Activated T-cell treated with anti-CD3 and anti-CD28 coated beads, Interleukin-2, amount 50 U/mL, for 48 hours (primary cell): ENCODE data around the gene ANGPT4.
"Not testable (repeated sequence)": the region's sequence is repeated elsewhere in the genome, so short reads cannot be mapped to it uniquely, and the experiment has no call there.

ENCODE experiments used
- DNase-seq, 2 experiments: peaks; one replicate each; pipeline ENCODE4 v3.0.0-alpha.2; 2020

The ANGPT4 gene

DNA sequence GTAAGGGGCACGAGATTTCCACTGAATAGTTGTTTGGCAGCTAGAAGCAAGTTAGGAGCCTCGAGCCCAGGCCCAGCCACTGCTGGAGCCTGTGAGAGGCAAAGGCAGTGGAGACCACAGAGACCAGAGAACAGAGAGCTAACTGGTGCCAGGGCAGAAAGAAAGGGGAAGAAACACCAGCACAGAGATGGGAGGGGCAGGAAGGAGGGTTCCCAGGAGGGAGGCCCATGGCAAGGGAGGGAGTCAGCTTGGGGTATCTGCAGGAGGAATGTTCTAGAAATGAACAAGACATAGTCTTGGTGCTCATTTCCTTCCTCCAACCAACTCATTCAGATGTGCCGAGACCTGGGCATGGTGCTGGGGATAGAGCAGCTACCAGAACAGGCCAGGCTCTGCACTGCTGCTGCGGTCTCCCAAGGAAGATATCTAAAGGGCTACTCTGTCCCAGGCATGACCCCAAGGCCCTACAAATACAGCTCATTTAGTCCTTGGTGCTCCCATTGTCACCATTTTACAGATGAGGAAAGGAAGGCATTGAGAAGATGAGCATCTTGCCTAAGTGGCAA lies 10.7 kb downstream of the ANGPT4 start:
- no peak for DNase-seq

GRCh38 chr20:904039-904545 lies 12.0 kb downstream of the ANGPT4 start:
- no peak for DNase-seq

- DNase-seq: not testable (repeated sequence)
Measured at GRCh38 chr20:897436-897835, 18.7 kb downstream of the ANGPT4 start.

DNA sequence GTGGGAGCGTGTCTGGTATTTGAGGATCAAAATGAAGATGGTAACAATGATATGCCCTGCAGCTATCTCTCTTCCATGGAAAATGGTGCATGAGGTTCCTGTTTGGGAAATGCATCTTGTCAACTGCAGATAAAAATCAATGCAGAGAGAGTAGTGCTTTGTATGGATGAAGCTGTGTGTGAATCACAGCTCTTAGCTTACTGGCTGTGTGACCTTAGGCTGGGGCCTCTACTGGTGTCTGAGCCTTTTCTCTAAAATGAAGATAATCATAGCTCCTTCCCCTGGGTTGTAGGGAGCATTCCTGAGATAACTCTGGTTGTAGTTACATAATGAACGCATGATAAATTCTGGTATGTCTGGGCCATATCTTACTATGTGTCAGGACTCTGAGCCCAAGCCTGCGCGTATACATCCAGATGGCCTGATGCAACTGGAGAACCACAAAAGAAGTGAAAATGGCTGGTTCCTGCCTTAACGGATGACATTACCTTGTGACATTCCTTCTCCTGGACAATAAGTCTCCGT lies 19.6 kb downstream of the ANGPT4 start:
- DNase-seq: no peak

DNA sequence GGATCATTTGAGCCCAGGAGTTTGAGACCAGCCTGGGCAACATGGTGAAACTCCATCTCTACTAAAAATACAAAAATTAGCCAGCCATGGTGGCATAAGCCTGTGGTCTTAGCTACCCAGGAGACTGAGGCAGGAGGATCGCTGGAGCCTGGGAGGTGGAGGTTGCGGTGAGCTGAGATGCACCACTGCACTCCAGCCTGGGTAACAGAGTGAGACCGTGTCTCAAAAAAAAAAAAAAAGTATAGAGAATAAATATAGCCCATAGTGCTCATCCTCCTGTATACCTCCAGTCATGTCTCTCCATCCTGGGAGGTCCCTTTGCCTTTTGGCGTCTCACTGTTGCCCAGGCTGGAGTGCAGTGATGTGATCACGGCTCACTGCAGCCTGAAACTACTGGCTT lies 23.8 kb downstream of the ANGPT4 start:
- DNase-seq: not testable (repeated sequence)

GRCh38 chr20:891706-892080 lies 24.4 kb downstream of the ANGPT4 start:
- no peak for DNase-seq

DNA sequence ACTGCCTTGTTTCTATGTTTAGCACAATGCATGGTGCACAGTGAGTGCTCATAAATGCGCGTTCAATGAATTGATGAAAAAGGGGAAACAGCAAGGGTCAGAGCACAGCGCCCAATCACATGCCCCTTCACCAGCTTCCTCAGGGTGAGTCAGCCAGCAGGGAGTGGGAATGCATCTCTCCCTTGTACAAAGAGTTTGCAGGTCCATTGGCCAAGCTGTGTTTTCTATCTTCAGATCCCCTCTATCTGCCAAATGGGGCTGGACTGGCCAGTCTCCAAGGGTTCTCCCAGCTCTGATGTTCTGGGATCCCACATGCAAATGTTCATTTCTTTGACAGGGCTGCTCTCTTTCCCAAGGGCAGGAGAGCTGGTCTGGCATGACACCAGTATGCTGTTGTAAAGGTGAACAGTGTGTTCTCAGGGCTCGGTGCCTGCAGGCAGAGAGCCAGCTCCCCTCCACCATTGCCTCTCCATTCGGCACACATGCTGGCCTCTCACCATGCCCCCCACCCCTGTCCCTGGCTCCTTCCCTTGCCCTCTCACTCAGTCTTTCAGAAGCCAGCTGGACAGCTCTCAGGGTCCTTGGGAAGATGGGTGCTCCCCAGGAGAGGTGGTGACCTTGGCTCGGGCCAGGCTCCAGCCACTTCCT lies 25.0 kb downstream of the ANGPT4 start:
- no peak for DNase-seq

GRCh38 chr20:890666-891057 lies 25.5 kb downstream of the ANGPT4 start:
- no peak for DNase-seq

DNA sequence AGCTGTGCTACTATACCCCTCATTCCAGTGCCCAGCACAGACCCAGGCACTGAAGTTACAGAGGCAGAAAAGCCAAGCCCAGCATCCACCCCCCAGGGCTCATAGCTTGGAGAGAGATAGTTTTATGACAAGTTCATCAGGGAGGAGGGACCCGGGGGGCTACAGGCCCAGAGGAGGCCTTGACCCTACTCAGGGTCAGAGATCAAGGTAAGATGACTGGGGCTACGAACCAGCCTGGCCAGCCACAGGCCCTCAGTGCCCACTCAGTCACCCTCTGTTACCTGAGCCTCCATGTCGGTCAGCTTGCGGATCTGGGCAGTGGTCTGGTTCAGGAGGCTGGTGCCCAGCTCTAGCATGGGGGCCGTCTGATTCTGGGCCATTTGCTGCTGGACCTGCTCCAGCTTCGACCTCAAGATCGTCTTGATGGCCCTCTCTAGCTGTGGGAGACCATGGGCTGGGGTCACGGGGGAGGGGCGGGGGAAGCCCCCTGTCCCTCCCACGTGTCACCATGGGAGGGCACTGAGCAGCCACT lies 26.1 kb downstream of the ANGPT4 start:
- DNase-seq: no peak

DNA sequence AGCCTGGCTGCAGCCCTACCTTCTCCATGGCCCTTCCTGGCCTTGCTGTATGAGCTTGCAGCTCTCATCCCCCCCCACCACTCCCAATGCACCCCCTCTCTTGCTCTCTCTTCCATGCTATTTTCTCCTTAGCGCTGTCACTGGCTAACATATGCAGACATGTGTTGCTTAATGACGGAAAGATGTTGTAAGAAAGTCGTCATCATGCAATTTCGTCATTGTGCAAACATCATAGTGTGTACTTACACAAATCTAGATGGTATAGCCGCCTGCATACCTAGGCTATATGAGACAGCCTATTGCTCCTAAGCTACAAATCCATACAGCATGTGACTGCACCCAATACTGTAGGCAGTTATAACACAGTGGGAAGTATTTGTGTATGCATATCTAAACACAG lies 27.0 kb downstream of the ANGPT4 start:
- no peak for DNase-seq

DNA sequence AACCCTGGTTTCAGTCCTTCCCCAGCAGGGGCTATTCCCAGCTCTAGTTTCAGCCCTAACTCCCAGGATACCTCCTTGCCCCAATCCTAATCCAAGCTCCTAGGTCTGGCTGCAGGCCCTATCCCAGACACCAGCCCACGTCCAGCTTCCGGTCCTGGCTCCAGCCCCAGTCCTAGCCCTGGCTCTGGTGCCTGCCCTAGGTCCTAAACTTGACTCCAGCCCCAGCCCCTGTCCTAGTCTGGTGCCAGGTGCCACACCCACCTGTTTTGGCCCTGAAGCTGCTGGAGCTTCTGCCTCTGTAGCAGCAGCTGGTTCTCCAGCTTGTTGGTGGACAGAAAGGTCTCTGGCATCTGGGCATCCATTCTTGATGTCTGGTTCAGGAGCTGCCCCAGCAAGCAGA lies 28.1 kb downstream of the ANGPT4 start:
- no peak for DNase-seq

DNA sequence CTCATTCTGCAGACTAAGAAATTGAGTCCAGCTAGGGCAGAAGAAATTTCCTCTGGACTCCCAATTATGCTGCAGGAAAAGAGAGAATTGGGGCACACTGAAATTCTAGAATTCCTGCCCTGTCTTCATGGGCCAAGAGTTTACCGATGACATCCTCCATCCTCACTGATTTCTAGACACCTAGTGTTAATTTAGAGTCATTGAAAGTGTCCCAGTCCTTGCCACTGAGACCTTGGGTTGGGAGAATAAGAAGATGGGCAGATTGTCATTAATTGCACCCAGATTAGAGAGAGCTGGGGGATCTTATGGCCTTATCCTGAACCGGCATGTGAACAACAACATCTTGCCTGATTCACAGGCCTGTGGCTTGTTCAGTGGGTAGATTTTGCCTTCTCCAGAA lies 29.0 kb downstream of the ANGPT4 start:
- DNase-seq: no peak

DNA sequence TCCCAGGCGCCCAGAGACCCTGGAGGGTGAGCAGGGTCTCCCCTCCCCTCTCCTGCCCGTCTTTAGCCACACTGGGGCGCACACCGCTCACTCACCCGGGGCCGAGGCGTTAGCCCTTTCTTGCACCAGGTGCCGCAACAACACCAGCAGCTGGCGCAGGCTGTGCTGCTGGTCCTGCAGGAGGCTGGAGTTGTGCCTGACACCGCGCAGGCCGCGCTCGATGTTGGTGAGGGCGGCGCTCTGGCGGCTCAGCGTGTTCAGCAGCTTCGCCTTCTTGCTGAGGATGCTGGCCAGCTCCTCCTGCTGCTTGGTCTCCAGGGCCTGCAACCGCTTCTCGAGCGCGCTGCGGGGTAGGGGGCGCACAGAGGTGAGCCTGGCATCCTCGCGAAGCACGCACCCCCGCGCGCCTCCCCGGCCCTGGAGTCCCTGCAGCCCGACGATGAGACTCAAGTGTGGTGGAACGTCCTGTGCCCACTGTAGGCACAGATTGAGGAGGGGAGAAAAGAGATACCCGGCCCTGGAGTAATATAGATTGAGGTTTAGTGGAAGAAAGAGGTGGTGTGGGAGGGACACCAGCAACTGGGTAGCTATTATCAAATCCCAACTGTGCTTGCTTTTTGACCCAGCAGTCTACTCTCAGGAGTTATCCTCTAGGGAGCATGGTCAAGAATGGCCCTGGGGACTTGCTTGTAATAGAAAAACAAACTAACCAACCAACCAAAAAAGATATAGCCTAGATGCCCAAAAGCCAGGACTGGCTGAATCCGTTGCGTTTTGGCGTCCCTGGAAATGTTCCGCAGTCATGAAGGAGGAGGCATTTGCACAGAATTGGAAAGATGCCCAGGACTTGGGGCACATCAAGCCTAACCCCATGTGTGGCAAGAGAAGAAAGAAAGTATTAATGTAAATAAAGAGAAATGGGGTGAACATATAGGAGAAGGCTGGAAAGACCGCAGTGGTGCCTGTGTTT lies 30.9 kb downstream of the ANGPT4 start:
- DNase-seq: no peak

DNA sequence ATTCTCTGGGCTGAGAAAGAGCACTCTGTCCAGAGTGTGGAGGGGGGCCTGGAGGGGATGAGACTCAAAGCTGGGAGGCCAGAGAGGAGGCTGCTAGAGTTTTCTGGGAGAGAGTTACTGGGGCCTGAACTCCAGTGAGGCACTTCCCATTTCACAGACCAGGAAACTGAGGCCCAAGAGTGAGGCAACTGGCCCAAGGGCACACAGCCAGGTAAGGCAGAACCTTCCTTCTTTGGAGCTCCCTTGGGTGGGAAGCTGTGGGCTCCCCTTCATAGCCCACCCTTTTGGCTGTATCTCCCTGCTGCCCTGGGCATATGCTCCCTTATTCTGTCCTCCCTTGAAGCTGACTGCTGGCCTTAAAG lies 34.4 kb downstream of the ANGPT4 start:
- DNase-seq: no peak

- DNase-seq: peak; percentile 28 to 40
Measured at GRCh38 chr20:881051-881782, 34.9 kb downstream of the ANGPT4 start.

DNA sequence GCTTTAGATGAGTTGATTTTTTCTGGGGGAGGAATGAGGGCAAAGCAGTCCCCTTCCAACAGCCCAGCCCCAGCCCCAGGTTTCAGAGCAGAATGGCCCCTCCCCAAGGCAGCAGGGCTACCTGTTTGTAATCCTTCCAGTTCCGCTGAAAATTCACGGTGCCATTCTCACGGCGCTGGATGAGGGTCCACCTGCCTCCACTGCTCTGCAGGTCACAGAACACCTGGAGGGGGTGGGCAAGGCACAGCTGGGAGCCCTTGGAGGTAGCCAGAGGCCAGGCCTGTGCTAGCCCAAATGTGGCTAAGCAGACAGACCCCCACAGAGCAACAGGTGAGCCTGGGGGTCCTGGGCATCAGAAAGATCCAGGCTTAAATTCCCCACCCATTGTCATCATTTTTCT lies 36.5 kb downstream of the ANGPT4 start:
- DNase-seq: no peak

GRCh38 chr20:878511-879307 lies 37.4 kb downstream of the ANGPT4 start:
- peak in 1 of 2 experiments; percentile 27 for DNase-seq

- DNase-seq: no peak
Measured at GRCh38 chr20:877814-878213, 38.3 kb downstream of the ANGPT4 start.

GRCh38 chr20:875115-875514 lies 41.0 kb downstream of the ANGPT4 start:
- no peak for DNase-seq

DNA sequence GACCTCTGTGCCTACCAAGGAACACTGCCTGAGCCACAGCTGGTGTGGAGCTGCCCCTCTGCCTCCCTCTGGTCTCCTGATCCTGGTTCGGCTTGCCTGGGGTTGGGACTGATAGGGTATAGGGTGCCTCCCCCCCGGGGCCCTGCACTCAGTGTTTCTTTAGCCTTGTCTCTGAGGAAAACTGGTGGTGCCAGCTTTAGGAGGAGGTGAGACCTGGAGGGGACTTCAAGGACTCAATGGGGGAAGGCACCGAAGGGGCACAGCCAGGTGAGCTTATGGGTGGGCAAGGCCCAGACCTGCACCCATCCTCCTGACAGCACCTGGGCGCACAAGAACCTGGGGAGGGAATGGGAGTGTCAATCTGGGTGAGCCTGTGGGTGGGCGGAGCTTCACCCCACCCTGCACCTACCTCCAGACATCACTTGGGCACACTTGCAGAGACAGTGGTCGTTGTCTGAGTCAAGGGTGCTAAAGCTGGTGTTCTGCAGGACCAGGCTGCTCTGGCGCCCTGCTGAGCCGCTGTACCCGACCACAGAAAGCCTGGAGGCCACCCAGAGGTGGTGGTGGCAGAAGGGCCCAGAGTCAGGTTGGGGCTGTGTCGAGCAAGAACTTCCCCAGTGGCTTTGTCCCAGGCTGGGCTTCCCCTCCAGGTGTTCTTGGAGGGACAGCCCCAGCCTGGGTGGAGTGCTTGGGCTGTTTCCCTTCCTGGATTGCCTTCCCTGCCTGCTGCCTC lies 42.1 kb downstream of the ANGPT4 start:
- DNase-seq: no peak
